Activated CD4-positive, alpha-beta T cell treated with anti-CD3 and anti-CD28 coated beads, Interleukin-2, Interleukin-4, amounts not matched to agents 100 ng/mL and 50 ng/mL, durations not matched to agents 16 hours and 8 hours (primary cell): Measurements from ENCODE around the gene FUZ.
"Not testable (repeated sequence)": the region's sequence is repeated elsewhere in the genome, so short reads cannot be mapped to it uniquely, and the experiment has no call there.

Source experiments
- DNase-seq: peaks from one replicate; pipeline ENCODE4 v3.0.0-alpha.2; 2020; ENCODE audit warnings: low spot score

The FUZ gene

DNA sequence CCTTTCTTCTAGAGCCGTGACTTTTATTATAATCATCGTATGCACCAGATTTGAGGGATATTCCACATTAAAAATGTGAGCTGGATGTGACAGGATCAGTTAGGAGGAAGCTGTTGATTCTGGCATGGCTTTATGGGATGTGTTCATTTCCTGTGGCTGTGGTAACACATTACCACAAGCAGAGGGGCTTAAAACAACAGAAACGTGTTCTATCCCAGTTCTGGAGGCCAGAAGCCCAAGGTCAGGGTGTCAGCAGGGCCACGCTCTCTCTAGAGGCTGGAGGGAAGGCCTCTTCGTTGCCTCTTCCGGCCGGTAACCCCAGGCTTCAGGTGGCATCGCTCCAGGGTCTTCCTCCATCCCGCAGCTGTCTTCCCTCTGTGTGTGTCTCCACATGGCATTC is 19.5 kb upstream of the FUZ start:
- DNase-seq: no peak

DNA sequence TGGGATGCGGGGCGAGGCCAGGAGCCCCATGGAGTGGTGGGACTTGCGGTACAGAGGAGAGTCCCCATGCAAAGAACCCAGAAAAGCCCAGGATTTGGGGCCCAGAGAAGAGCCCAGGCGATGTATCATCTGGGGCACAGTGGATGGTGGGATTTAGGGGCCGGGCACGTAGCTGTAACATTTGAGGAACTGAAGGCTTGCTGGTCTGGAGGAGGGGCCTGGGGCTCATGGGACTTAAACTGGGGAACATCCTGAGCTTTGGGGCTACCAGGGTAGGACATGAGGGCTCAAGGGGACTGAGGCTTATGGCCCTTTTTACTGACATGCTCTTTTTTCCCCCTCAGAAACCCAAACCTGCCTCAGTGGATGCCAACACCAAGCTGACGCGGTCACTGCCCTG is 18.5 kb upstream of the FUZ start:
- DNase-seq: no peak

- no peak for DNase-seq
These were observed 17.7 kb upstream of the FUZ start for GRCh38 chr19:49830766-49831165.

DNA sequence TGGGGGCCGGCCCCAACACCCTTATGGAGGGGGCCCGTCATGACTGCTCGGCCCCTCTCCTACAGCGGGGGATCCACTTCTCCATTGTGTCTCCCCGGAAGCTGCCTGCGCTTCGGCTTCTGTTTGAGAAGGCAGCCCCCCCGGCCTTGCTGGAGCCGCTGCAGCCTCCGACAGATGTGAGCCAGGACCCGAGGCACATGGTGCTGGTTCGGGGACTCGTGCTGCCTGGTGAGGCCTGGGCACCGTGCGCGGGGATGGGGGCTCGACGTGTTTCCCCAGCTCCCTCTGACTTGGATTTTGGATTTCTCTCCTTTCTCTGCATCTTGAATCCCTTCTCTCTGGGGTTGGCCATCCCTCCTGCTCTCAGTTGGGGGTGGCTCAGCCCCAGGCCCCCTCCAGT is 16.6 kb upstream of the FUZ start:
- no peak for DNase-seq

- no peak for DNase-seq
These were observed 16.1 kb upstream of the FUZ start for GRCh38 chr19:49829200-49829599.

- DNase-seq: no peak
These were observed 13.9 kb upstream of the FUZ start for GRCh38 chr19:49827034-49827433.

- no peak for DNase-seq
These were observed 11.6 kb upstream of the FUZ start for GRCh38 chr19:49824662-49825061.

DNA sequence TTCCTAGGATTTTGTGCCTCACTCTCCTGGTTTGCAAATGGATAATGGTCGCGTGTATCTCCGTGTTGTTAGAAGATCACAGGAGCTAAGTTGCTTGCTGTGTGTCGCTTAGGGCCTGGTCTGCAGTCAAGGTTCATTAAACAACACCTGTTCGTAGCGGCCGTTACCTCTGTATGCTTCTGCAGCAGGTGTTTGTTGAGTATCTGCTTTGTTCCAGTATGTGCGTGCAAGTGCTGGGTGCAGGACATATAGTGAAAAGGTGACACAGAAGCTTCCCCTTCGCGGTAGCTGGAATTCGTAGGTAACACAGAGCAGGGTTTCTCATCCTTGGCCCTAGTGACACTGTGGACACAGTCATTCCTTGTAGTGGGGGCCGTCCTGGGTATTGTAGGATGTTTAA is 10.4 kb upstream of the FUZ start:
- no peak for DNase-seq

DNA sequence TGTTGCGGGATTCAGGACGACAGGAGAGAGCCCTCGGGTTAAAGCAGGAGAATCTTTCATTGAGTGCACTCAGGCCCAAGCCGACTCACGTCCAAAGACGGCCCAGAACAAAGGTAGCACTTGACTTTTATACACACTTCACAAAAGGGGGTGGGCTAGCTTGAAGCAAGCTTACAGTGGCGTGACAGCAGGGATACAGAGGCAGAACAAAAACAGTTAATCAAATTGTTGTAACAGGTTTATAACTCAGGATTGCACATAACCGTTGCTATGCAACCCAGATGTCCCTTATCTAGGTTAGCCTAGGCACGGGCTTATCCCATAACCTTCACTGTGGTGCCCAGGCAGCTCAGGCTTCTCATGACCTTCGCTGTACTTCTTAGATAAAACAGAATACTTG is 7.0 kb upstream of the FUZ start:
- DNase-seq: no peak

- not testable (repeated sequence) for DNase-seq
These were observed 6.5 kb upstream of the FUZ start for GRCh38 chr19:49819452-49820115.

- DNase-seq: no peak
These were observed 5.7 kb upstream of the FUZ start for GRCh38 chr19:49818649-49819370.

GRCh38 chr19:49817964-49818648 is 5.0 kb upstream of the FUZ start, which contains the start of gene MED25:
Gene MED25 (plus strand): TSS chr19:49818289. CDS start chr19:49818342, 53 bp downstream.
- peak; percentile 82 for DNase-seq

DNA sequence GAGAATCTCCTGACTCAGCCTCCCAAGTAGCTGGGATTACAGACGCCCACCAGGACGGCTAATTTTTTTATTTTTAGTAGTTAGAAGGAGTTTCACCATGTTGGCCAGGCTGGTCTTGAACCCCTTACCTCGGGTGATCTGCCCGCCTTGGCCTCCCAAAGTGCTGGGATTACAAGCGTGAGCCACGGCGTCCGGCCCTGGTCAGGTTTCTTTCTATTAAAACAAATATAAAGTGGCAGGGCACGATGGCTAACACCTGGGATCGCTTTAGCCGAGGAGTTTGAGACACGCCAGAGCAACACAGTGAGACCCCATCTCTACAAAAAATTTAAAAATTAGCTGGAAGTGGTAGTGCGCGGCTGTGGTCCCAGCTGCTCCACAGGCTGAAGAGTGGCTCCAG is 3.5 kb upstream of the FUZ start:
- DNase-seq: no peak

- no peak for DNase-seq
These were observed 918 bp upstream of the FUZ start for GRCh38 chr19:49814010-49814409.

DNA sequence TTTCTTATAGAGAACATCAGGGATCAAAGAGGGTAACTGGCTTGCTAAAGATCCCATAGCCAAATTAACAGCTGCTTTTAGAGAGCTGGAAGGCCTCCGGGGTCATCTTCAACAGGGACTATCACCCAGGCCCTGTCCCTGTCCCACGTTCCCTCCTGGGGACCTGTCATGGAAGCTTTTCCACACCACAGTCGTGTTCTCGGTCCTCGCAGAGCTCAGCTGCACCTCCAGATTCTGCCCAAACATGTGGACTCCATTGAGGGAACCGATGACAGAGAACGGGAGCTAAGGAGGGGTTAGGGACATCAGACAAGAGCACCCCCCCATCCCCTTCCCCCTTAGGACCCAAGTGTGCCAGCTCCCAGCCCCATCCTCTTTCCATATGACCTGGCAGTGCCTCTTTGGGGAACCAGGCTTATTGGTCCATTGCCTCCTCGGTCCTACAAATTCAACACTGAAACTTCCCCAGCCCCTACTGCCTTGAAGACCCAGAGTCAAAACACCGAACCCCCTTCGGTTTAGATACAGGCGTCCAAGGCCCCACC is 568 bp downstream of the FUZ start:
- no peak for DNase-seq

DNA sequence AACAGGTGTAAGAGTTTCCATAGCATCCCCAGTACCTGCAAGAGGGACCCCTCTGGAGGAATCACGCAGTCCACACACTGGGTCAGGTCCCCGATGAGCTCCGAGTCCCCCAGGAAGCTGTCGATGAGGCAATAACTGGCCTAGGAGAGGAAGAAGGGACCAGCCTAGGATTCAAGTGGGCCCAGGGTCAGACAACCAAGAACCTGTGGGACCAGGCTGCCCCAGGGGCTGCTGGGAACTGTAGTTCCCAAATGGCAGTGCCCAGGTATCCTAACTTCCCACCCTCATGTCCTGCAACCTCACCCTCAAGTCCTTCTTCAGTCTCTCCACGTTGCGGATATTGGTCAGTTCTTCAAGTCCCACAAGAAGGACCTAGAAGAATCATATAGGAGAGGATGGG is 1.8 kb downstream of the FUZ start:
- DNase-seq: no peak

GRCh38 chr19:49809941-49810389 is 3.1 kb downstream of the FUZ start:
- no peak for DNase-seq

- DNase-seq: peak; percentile 20
These were observed 3.7 kb downstream of the FUZ start for GRCh38 chr19:49809160-49809940.

- DNase-seq: peak; percentile 75
These were observed 4.4 kb downstream of the FUZ start for GRCh38 chr19:49808711-49809159.

DNA sequence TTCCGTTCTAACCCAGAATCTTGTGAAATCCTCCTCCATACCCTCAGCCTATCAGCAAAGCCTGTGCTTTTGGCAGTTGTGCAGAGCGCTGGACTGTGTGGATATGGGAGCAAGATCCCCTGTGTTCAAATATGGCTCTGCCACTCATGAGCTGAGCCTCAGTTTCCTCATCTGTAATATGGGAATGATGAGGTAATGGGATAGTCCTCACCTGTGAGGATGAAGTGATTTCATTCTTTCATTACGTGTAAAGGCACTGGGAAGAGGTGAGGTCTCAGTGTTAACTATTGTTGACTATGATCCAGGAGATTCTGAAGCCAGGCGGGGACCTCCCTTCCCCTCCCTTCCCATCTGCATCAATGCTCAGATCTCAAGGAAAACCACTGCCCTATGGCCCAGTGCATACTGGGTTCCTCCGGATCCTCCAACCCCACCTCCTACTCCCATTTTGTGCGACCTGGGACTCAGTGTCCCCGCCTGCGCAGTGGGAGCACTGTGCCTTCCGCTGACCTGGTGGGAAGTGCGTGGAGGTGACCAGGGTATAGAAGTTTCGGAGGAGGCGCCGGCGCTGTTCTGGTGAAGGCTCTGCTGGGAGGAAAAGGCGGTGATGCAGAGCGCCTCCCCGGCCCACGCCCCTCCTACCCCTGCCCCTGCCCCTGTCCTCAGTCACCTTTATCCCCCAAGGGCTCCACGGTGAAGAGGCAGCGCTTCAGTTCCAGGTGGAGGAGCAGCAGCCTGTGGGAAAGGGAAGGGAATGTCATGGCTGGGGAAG is 5.0 kb downstream of the FUZ start:
- no peak for DNase-seq
